Measurements from ENCODE around the gene STARD5. TPM values are rescaled to one million over a fixed set of nuclear protein-coding genes. Genes with fewer than 3 reads are reported as not detected.

Gene STARD5, protein sequence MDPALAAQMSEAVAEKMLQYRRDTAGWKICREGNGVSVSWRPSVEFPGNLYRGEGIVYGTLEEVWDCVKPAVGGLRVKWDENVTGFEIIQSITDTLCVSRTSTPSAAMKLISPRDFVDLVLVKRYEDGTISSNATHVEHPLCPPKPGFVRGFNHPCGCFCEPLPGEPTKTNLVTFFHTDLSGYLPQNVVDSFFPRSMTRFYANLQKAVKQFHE
- total RNA-seq: 1 to 10 TPM; 1.3 to 5.8 (median 3.1) TPM

DNA sequence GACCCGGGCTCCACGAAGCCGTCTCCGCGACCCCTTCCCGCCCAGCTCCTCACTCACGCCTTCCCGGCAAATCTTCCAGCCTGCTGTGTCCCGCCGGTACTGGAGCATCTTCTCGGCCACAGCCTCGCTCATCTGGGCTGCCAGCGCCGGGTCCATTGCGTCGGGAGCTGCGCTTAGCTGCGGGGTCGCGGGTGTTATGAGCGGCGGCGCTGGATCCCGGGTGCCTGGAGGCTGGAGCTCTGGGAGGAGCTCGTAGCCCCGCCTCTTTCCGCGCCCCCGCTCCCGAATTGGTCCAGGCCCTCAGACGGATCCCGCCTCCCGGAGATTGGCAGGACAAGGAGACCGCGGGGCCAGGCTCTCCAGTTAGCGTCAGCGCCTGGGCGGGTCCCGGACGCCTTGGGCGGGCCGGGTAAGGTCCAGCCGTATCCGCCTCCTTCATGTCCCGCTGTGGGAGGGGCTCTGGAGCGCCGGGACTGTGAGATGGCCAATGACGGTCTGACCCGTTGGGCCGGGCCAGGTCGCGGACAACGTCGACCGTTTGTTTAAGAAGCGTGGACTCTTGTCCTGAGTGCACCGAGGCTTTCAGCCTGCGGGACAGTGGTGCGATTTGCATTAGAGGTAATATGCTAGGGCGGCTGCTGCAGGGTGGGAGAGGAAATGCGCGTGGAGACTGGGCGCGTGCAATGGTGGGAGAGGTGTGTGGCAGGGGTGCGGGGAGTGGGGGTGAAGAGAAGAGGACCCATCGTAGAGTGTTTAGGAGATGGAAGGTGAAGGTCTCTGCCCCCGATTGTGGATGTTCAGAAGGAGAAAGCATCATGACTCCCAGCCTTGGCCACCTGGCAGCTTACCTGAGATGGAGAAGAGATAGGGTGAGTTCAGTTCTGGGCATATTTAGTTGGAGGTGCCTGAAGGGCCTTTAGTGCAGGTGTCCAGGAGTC lies at the start of gene STARD5:
TSS of gene STARD5 (minus strand) at position 198 of the 938 bp plus-strand sequence. CDS start at position 156, 42 bp downstream.
- TF ChIP-seq, protein P1, sequence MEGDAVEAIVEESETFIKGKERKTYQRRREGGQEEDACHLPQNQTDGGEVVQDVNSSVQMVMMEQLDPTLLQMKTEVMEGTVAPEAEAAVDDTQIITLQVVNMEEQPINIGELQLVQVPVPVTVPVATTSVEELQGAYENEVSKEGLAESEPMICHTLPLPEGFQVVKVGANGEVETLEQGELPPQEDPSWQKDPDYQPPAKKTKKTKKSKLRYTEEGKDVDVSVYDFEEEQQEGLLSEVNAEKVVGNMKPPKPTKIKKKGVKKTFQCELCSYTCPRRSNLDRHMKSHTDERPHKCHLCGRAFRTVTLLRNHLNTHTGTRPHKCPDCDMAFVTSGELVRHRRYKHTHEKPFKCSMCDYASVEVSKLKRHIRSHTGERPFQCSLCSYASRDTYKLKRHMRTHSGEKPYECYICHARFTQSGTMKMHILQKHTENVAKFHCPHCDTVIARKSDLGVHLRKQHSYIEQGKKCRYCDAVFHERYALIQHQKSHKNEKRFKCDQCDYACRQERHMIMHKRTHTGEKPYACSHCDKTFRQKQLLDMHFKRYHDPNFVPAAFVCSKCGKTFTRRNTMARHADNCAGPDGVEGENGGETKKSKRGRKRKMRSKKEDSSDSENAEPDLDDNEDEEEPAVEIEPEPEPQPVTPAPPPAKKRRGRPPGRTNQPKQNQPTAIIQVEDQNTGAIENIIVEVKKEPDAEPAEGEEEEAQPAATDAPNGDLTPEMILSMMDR (IDR thresholded peaks at IDR 0.05; ENCODE audit: low read depth): no peak

DNA sequence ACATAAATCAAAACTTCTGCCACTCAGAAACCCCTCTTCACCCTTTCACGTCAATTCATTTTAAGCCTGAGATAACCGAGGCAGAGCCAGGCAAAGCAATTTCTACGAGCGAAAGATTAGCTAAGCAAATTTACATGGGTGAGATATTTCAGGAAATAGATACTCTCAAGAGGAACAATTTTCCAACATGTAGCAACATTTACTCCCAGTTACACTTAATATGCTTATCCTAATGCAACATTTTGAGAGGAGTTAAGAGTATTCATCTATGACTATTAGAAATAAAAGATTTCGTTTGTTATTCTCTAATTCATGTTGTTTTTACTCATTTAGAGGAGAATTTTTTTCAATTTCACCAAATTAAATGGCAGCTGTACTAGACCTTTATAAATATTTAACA lies 49.2 kb upstream of the STARD5 start:
- TF ChIP-seq, protein P1 (IDR thresholded peaks at IDR 0.05; ENCODE audit: low read depth): no peak

DNA sequence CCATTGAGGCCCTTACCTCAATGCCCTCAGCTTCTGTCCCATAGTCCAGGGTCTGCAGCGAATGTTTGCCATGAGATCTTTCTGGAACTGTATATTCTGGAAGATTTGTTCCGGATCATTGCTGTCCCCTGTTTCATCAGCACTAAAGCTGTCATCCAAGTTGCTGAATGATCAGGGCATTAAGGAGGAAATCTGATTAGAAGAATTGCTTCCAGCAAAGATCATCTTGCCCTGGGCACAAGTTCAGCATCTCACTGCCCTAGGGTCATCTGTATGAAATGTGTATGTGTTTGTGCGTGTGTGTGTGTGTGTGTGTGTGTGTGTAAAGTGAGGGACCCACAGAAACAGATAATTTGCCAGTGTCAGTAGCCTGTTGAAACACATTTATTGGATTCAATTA lies 48.6 kb upstream of the STARD5 start:
- TF ChIP-seq, protein P1 (IDR thresholded peaks at IDR 0.05; ENCODE audit: low read depth): no peak

DNA sequence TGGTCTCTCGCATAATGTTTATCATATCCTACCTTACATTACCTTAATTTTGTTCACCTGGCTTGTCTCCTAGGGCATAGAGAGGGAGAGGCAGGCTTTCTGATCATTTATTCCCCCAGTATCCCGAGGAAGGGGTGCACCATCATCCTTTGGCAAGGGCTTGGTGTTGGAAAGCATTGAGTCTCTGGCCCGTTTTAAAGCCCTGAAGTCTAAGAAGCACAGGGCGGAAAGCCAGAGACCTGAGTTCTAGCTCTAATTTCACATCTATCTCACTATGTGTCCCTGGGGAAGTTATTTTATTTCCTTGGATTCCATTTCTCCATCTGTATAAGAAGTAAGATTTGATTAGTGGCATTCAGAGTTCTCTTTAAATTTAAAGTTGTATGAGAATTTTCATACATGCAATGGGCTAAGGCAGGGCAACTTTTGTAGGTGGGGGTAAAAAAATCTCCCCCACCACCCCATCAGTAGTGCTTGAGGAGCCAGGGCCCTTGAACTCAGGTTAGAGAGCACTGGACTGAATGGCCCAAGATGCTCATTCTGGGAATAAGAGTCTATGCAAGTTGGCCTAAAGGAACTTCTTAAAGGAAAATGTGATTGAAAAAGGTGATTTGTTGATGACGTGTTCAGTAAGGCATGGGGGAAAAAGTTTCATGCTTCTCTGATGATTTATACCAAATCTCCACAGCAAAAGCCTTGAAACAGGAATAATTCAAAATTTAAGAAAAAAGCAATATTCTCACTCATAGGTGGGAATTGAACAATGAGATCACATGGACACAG lies 40.0 kb upstream of the STARD5 start:
- TF ChIP-seq, protein P1 (IDR thresholded peaks at IDR 0.05; ENCODE audit: low read depth): no peak

DNA sequence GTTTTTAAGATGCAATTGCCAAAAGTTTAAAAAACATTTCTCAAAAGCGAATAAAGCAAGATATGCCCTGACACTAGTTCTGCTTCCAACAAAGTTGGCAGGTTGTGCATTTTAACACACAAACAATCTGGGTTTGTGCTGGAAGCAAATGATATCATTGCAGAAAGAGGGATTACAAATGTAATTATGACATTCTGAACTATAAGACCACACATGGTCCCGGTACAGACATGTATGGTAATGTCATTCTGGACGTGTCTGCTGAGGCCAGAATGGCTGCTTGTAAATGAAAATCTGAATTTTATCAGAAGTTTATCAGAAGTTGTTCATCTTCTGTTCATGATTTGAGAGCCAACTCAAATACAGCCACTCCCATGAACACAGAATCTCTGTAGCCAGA lies 39.3 kb upstream of the STARD5 start:
- TF ChIP-seq, protein P1 (IDR thresholded peaks at IDR 0.05; ENCODE audit: low read depth): no peak

DNA sequence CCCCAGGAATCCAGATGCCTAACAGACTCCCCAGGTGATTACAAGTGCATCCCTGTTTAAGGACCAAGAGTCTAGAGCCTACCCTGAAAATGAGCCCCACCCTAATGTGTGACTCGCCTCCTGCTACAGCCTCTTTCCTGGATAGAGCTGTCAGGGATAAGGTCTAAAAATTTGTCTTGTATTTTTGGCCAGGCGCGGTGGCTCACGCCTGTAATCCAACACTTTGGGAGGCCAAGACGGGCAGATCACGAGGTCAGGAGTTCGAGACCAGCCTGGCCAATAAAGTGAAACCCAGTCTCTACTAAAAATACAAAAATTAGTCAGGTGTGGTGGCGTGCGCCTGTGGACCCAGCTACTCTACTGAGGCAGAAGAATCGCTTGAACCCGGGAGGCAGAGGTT lies 38.8 kb upstream of the STARD5 start:
- TF ChIP-seq, protein P1 (IDR thresholded peaks at IDR 0.05; ENCODE audit: low read depth): no peak
